Smooth muscle cell (in vitro differentiated cells): ENCODE results near the gene THAP12. TPM values are rescaled to one million over a fixed set of nuclear protein-coding genes. Genes with fewer than 3 reads are reported as not detected.

Source experiments
- DNase-seq: peaks from one replicate; lab custom pipeline; 2025; ENCODE audit not compliant: unreplicated experiment; lab: John Stamatoyannopoulos, UW
- H2AFZ ChIP-seq: fragments of 200-600 bp; sonication (generic); 2 replicates; pipeline ENCODE4 v1.6.0; 2016; ENCODE audit warnings: antibody characterized with exemption, low read depth, mild to moderate bottlenecking
- H3F3A ChIP-seq: fragments of 200-600 bp; sonication (generic); 2 replicates; pipeline ENCODE4 v1.6.0; 2017; ENCODE audit warnings: antibody characterized with exemption, low read depth
- H3K27ac ChIP-seq: fragments of 200-600 bp; sonication (generic); 2 replicates; pipeline ENCODE4 v1.5.1; 2016; ENCODE audit warnings: low read depth, mild to moderate bottlenecking
- H3K27me3 ChIP-seq: fragments of 200-600 bp; sonication (generic); 2 replicates; pipeline ENCODE4 v1.6.1; 2016; ENCODE audit warnings: low read depth, mild to moderate bottlenecking
- H3K36me3 ChIP-seq: fragments of 200-600 bp; sonication (generic); 2 replicates; pipeline ENCODE4 v1.5.1; 2016; ENCODE audit warnings: low read depth
- H3K4me1 ChIP-seq: fragments of 200-600 bp; sonication (generic); 2 replicates; pipeline ENCODE4 v1.5.1; 2016; ENCODE audit warnings: low read depth
- H3K4me2 ChIP-seq: fragments of 200-600 bp; sonication (generic); 2 replicates; pipeline ENCODE4 v1.6.0; 2016; ENCODE audit warnings: mild to moderate bottlenecking
- H3K4me3 ChIP-seq: fragments of 200-600 bp; sonication (generic); 2 replicates; pipeline ENCODE4 v1.5.1; 2016; ENCODE audit warnings: mild to moderate bottlenecking
- H3K79me2 ChIP-seq: fragments of 200-600 bp; sonication (generic); 2 replicates; pipeline ENCODE4 v1.6.0; 2016; ENCODE audit warnings: low read depth, mild to moderate bottlenecking
- H3K9ac ChIP-seq: fragments of 200-600 bp; sonication (generic); 2 replicates; pipeline ENCODE4 v1.6.0; 2016; ENCODE audit warnings: low read depth
- H3K9me3 ChIP-seq: fragments of 200-600 bp; sonication (generic); replicated peaks from 2 replicates; pipeline ENCODE4 v1.5.1; 2016; ENCODE audit warnings: low read depth
- H4K20me1 ChIP-seq: fragments of 200-600 bp; sonication (generic); 2 replicates; pipeline ENCODE4 v1.6.0; 2016; ENCODE audit warnings: low read depth
- WGBS: methylation state at CpG from one replicate; pipeline ENCODE4 v1.1.7; 2016; ENCODE audit warnings: low lambda C conversion rate; 5-methylcytosine and 5-hydroxymethylcytosine counted together
- polyA plus RNA-seq: library from polyadenylated mRNA; unstranded; fragments of >200 nt; fragmentation: Nextera tagmentation; extraction: Ambion mirVana; gene quantifications from 2 replicates; pipeline ENCODE4 v1.2.1, GENCODE V29; 2016
- total RNA-seq: library from RNA; depleted of rRNA; stranded (reverse); fragments of >200 nt; gene quantifications from 2 replicates; pipeline ENCODE4 v1.2.3, GENCODE V29; 2014
- TF ChIP-seq, protein P1 (sequence below): fragments of 200-600 bp; sonication (generic); IDR thresholded peaks from 2 replicates; pipeline ENCODE4 v1.5.1; 2017; ENCODE audit warnings: borderline replicate concordance, mild to moderate bottlenecking, antibody characterized with exemption; ENCODE audit not compliant: insufficient read depth, poor library complexity, severe bottlenecking

THAP12 gene
- total and polyA plus RNA-seq, 2 experiments from 2014 or later, result 17.2 to 55.0 TPM

DNA sequence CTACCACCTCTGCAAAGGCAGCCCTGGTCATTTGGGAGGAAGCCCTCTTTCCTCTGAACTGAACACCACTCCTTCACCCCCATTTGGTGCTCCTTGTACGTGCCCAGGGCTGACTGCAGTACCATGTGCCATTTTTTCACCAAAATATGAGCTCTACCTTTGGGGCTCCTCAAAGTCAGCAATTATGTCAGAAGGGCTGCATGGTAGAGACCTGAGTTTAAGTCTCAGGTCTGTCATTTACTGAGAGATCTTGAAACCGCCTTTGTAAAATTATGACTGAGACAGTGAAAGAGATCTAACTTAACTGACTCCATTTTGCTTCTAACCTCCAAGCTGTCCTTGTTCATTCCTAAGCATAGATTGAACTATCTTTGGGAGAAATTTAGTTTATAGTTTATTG, 58.0 kb downstream of the THAP12 start:
- TF ChIP-seq, protein P1, sequence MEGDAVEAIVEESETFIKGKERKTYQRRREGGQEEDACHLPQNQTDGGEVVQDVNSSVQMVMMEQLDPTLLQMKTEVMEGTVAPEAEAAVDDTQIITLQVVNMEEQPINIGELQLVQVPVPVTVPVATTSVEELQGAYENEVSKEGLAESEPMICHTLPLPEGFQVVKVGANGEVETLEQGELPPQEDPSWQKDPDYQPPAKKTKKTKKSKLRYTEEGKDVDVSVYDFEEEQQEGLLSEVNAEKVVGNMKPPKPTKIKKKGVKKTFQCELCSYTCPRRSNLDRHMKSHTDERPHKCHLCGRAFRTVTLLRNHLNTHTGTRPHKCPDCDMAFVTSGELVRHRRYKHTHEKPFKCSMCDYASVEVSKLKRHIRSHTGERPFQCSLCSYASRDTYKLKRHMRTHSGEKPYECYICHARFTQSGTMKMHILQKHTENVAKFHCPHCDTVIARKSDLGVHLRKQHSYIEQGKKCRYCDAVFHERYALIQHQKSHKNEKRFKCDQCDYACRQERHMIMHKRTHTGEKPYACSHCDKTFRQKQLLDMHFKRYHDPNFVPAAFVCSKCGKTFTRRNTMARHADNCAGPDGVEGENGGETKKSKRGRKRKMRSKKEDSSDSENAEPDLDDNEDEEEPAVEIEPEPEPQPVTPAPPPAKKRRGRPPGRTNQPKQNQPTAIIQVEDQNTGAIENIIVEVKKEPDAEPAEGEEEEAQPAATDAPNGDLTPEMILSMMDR, result no peak
- no peak overlapping the region for H3K9ac ChIP-seq
- no peak overlapping the region for H3K27ac ChIP-seq
- H4K20me1 ChIP-seq, result no peaks in the 10 kb centered on the region
- WGBS, result 92% methylated on average over 2 of the region's 2 CpGs
- H3K27me3 ChIP-seq, result peaks cover 27% of the 10 kb centered on the region
- H3K4me3 ChIP-seq, result no peak overlapping the region
- H3K4me1 ChIP-seq, result peaks cover 4% of the 10 kb centered on the region
- DNase-seq, result no peak
- H3F3A ChIP-seq, result peaks cover 5% of the 10 kb centered on the region
- H3K36me3 ChIP-seq, result no peaks in the 10 kb centered on the region
- H3K4me2 ChIP-seq, result peak overlapping the region; percentile 84
- no peaks in the 10 kb centered on the region for H3K79me2 ChIP-seq
- no peaks in the 10 kb centered on the region for H3K9me3 ChIP-seq
- H2AFZ ChIP-seq, result no peak overlapping the region

DNA sequence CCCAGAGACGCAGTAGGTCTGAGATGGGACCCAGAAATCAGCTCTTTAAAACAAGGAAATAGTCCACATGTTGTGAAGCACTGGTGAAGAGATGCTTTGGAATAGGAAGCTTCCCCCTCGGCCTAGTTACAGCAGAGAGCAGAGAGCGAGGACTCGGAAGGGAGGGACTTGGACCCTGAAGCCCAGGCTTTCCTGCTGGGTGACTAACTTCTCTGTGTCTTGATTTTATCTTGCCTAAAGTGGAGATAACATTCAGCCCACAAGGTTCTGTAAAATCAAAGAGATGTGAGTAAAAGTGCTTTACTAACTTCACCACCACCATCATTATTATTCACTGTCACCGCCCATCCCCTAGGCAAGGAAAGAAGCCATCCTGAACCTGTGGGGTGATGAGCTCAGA, 58.4 kb downstream of the THAP12 start:
- Histone ChIP-seq H3K9me3 (no peaks in the 10 kb centered on the region), H3K36me3 (no peaks in the 10 kb centered on the region), H3K27ac (no peak overlapping the region), H2AFZ (no peak overlapping the region), H4K20me1 (no peaks in the 10 kb centered on the region), H3K4me1 (peaks cover 4% of the 10 kb centered on the region), H3K9ac (no peak overlapping the region), H3F3A (peaks cover 5% of the 10 kb centered on the region), H3K79me2 (no peaks in the 10 kb centered on the region), H3K4me2 (peak overlapping the region; percentile 84), H3K27me3 (peaks cover 27% of the 10 kb centered on the region), H3K4me3 (no peak overlapping the region)
- 33% methylated on average over 5 of the region's 5 CpGs for WGBS
- no peak for DNase-seq
- TF ChIP-seq, protein P1, result no peak

DNA sequence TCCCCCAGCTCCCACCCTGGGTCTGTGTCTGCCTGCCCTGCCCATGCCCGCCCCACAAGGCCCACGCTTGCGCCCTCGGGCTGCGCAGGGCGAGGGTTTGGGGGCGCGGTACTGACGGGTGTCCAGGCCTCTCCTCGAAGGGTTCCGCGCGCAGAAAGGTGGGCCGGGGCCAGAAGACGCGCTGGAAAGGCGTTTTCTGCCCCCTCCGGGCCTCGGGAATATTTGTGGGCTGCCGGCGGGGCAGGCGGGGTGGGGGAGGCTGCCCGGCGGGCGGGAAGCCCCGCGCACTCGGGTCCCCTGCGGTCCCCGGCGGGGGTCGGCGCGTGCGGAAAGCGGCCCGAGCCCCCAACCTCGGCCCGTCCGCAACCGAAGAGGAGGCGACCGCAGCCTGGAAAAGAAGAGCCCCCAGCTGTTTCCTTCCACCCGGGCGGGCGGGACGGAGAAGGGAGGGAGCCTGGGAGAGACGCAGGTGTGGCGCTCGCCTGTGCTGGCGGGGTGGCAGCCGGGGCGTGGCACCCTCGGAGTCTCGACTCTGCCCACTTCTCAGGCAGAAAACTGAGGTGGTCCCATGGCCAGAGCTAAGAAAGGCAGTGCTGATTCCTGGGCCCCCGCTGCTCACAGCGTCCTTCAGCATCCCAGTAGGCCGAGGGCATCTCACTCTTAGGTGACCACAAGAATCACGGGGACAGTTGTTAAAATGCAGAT, 59.0 kb downstream of the THAP12 start:
- H3K9me3 ChIP-seq, result no peaks in the 10 kb centered on the region
- H4K20me1 ChIP-seq, result no peaks in the 10 kb centered on the region
- TF ChIP-seq, protein P1, result no peak
- peak overlapping the region; percentile 84 for H3K4me2 ChIP-seq
- WGBS, result 12% methylated on average over 19 of the region's 59 CpGs
- H3K36me3 ChIP-seq, result no peaks in the 10 kb centered on the region
- peak overlapping the region; percentile 65 for H2AFZ ChIP-seq
- peaks cover 5% of the 10 kb centered on the region for H3F3A ChIP-seq
- no peak overlapping the region for H3K27ac ChIP-seq
- no peaks in the 10 kb centered on the region for H3K79me2 ChIP-seq
- H3K4me1 ChIP-seq, result peaks cover 4% of the 10 kb centered on the region
- no peak for DNase-seq
- no peak overlapping the region for H3K9ac ChIP-seq
- peaks cover 27% of the 10 kb centered on the region for H3K27me3 ChIP-seq
- H3K4me3 ChIP-seq, result peak overlapping the region; percentile 44

DNA sequence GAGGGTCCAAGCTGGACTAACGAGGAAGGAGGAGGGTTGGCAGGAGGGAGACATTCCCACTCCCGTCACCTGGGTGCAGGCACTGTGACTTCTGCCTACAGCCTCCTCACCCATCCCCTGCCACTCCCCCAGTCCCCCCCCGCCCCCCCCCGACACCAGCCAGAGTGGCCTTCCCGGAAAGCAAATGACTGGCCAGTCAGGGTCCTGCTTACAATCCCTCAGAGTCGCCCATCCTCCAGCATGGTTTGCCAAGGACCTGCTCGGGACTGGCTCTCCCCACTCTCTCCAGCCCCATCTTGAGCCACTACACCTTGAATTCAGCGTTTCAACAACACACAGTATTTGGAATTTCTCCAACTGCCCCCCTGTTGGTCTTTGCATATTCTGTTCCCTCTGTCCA, 59.6 kb downstream of the THAP12 start:
- no peaks in the 10 kb centered on the region for H3K79me2 ChIP-seq
- H3K4me2 ChIP-seq, result peak overlapping the region; percentile 84
- peaks cover 5% of the 10 kb centered on the region for H3F3A ChIP-seq
- H3K4me3 ChIP-seq, result peak overlapping the region; percentile 44
- H3K9ac ChIP-seq, result no peak overlapping the region
- H4K20me1 ChIP-seq, result no peaks in the 10 kb centered on the region
- WGBS, result 38% methylated on average over 7 of the region's 8 CpGs
- peaks cover 27% of the 10 kb centered on the region for H3K27me3 ChIP-seq
- H3K4me1 ChIP-seq, result peaks cover 4% of the 10 kb centered on the region
- H3K9me3 ChIP-seq, result no peaks in the 10 kb centered on the region
- peak overlapping the region; percentile 65 for H2AFZ ChIP-seq
- H3K36me3 ChIP-seq, result no peaks in the 10 kb centered on the region
- DNase-seq, result no peak
- H3K27ac ChIP-seq, result no peak overlapping the region
- TF ChIP-seq, protein P1, result no peak
